ENCODE measurements around the gene TSHZ3. TPM values are rescaled to one million over a fixed set of nuclear protein-coding genes. Genes with fewer than 3 reads are reported as not detected.

The TSHZ3 gene
- total RNA-seq, 4 donors from 2014 or later: 3.2 to 65.5 (median 27.9) TPM

DNA sequence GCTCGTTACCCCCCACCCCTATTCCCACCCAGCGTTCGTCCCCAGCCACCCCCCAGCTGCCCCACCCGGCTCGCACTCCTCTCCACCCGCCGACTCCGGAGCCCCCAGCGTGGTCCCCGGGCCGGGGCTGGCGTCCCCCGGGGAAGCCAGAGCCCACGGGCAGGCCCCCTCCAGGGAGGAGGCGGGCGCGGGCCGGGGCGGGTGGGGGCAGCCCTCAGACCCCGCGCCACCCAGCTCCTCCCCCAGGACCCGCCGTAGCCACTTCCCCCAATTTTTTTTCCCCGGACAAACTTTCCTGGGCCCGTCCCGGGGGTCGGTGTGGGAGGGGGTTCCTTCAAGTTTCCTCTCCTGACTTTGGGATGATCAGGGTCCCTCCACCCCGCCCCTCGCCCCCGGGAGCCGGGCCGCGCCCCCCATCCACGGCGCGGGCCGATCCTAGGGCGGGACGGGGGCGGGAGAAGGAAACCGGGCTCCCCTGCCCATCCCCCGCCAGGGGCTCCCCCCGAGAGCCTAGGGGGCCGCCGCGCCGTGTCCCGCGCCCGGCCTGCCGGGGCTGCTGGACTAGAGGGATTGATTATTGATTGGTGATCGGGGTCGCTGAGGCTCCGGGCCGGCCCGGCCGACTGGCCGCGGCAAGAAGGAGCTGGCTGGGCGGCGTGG is 927 bp upstream of the TSHZ3 start:
- peaks cover 7 to 9% of the 10 kb centered on the region in 2 donors for H3K4me1 ChIP-seq

GRCh38 chr19:31348481-31349159 is 616 bp downstream of the TSHZ3 start:
- peak overlapping the region; percentile 95 to 99 for H3K27ac ChIP-seq
- no peaks in the 10 kb centered on the region for H3K27me3 ChIP-seq
- H3K4me1 ChIP-seq: peaks cover 7 to 9% of the 10 kb centered on the region in 2 donors
- intact Hi-C loops (cut with DNase I; ENCODE audit: low total_unique reads): no loop called here
- DNase-seq: peak; percentile 48 to 56
- no peaks in the 10 kb centered on the region for H3K36me3 ChIP-seq
- TF ChIP-seq POLR2A (IDR thresholded peaks at IDR 0.05): no peak
- TF ChIP-seq, protein P1, sequence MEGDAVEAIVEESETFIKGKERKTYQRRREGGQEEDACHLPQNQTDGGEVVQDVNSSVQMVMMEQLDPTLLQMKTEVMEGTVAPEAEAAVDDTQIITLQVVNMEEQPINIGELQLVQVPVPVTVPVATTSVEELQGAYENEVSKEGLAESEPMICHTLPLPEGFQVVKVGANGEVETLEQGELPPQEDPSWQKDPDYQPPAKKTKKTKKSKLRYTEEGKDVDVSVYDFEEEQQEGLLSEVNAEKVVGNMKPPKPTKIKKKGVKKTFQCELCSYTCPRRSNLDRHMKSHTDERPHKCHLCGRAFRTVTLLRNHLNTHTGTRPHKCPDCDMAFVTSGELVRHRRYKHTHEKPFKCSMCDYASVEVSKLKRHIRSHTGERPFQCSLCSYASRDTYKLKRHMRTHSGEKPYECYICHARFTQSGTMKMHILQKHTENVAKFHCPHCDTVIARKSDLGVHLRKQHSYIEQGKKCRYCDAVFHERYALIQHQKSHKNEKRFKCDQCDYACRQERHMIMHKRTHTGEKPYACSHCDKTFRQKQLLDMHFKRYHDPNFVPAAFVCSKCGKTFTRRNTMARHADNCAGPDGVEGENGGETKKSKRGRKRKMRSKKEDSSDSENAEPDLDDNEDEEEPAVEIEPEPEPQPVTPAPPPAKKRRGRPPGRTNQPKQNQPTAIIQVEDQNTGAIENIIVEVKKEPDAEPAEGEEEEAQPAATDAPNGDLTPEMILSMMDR (IDR thresholded peaks at IDR 0.05): no peak
- no peaks in the 10 kb centered on the region for H3K9me3 ChIP-seq
- peak overlapping the region; percentile 68 to 75 for H3K4me3 ChIP-seq

More for the DNA sequence above, 927 bp upstream of the TSHZ3 start:
- no peak for TF ChIP-seq POLR2A (IDR thresholded peaks at IDR 0.05)
- TF ChIP-seq, protein P1 (IDR thresholded peaks at IDR 0.05): no peak
- intact Hi-C loops (cut with DNase I; ENCODE audit: low total_unique reads): no loop called here
- Histone ChIP-seq H3K36me3 (no peaks in the 10 kb centered on the region), H3K27me3 (no peaks in the 10 kb centered on the region), H3K4me3 (peak overlapping the region; percentile 68 to 75), H3K9me3 (no peaks in the 10 kb centered on the region), H3K27ac (peak overlapping the region; percentile 95 to 99)
- DNase-seq: peak; percentile 68 to 69

- TF ChIP-seq, protein P1 (IDR thresholded peaks at IDR 0.05): no peak
- TF ChIP-seq POLR2A (IDR thresholded peaks at IDR 0.05): no peak
- peak; percentile 50 to 64 for DNase-seq
- H3K4me1 ChIP-seq: peaks cover 7 to 9% of the 10 kb centered on the region in 2 donors
- H3K27me3 ChIP-seq: no peaks in the 10 kb centered on the region
- peak overlapping the region; percentile 68 to 75 for H3K4me3 ChIP-seq
- no peaks in the 10 kb centered on the region for H3K36me3 ChIP-seq
- intact Hi-C loops (cut with DNase I; ENCODE audit: low total_unique reads): no loop called here
- H3K27ac ChIP-seq: peak overlapping the region; percentile 95 to 99
- no peaks in the 10 kb centered on the region for H3K9me3 ChIP-seq
Observed at GRCh38 chr19:31347828-31348392, 1.3 kb downstream of the TSHZ3 start.

DNA sequence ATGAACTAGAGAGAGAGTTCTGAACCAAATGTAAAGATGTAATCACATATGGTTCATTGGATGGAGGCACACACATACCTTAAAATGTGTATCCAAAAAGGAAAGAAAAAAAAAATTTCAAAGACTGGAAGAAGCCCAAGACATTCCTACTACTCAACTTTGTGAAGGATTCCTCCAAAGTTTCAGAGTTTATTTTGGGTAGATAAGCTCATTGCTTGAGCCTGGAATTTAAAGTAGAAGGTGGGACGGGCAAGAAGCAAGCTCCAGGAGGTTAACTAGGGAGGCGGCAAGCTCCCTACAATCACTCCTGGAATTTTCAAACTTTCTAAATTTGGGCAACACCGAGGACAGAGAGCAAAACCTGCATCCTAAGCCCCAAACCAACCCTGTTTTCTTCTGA is 1.9 kb downstream of the TSHZ3 start:
- Histone ChIP-seq H3K4me3 (peak overlapping the region; percentile 68 to 75), H3K36me3 (no peaks in the 10 kb centered on the region), H3K27me3 (no peaks in the 10 kb centered on the region), H3K27ac (peak overlapping the region; percentile 95 to 99), H3K9me3 (no peaks in the 10 kb centered on the region), H3K4me1 (peaks cover 7 to 9% of the 10 kb centered on the region in 2 donors)
- no peak for DNase-seq
- intact Hi-C loops (cut with DNase I; ENCODE audit: low total_unique reads): no loop called here
- TF ChIP-seq, protein P1 (IDR thresholded peaks at IDR 0.05): no peak
- TF ChIP-seq POLR2A (IDR thresholded peaks at IDR 0.05): no peak

All from uterus (tissue), 4 donors.